Fibroblast of lung (primary cell): Measurements from ENCODE around the gene JPH3.

Experiments used
- EZH2 ChIP-seq: IDR thresholded peaks from 2 replicates; pipeline ENCODE4 v1.5.1; 2012; ENCODE audit warnings: low read length, control low read depth, mild to moderate bottlenecking; ENCODE audit errors: missing control alignments
- TF ChIP-seq, protein P1 (sequence below), 2 donors: IDR thresholded peaks in 1 of 2; conservative IDR thresholded peaks in 1 of 2; 1 replicate in 1 of 2; 2 replicates in 1 of 2; pipeline ENCODE4 v1.5.1; 2011 to 2012; ENCODE audit warnings: low read length in 2 of 2, control low read depth in 1 of 2, inconsistent platforms in 1 of 2, low read depth in 1 of 2, mild to moderate bottlenecking in 1 of 2

DNA sequence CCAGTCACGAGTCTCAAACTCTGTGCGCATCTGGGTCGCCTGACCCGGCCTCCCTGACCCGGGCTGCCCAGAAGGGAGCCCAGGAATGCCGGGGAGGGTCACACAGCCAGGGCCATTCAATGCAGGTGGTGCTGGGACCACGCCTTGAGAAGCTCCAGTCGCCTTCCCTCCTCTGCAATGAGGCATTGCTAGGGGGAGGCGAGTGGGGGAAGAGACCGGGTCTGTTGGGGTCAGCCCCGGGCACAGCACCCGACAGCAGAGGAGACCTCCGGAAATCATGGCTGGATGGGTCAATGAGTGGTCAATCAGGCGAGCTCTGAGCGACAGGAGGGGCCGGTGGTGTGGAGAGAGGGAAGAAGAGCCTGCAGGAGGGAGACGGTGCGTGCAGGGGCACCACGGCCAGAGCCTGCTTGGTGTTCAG, 13.3 kb downstream of the JPH3 start:
- TF ChIP-seq, protein P1, sequence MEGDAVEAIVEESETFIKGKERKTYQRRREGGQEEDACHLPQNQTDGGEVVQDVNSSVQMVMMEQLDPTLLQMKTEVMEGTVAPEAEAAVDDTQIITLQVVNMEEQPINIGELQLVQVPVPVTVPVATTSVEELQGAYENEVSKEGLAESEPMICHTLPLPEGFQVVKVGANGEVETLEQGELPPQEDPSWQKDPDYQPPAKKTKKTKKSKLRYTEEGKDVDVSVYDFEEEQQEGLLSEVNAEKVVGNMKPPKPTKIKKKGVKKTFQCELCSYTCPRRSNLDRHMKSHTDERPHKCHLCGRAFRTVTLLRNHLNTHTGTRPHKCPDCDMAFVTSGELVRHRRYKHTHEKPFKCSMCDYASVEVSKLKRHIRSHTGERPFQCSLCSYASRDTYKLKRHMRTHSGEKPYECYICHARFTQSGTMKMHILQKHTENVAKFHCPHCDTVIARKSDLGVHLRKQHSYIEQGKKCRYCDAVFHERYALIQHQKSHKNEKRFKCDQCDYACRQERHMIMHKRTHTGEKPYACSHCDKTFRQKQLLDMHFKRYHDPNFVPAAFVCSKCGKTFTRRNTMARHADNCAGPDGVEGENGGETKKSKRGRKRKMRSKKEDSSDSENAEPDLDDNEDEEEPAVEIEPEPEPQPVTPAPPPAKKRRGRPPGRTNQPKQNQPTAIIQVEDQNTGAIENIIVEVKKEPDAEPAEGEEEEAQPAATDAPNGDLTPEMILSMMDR (conservative IDR thresholded peaks at IDR 0.05 in 1 of 2, IDR thresholded peaks at IDR 0.05 in 1 of 2; ENCODE audit: low read depth in 1 of 2, low read length in 2 of 2): no peak
- no peak for TF ChIP-seq EZH2
